K562 (cell line): ENCODE measurements around the gene HMCN2.

Experiments
- BRF1 ChIP-seq: IDR thresholded peaks from 3 replicates; pipeline ENCODE4 v1.6.1; 2011; ENCODE audit warnings: borderline replicate concordance, mild to moderate bottlenecking; ENCODE audit not compliant: insufficient read length; ENCODE audit errors: extremely low read depth
- CTCF ChIP-seq, 3 experiments: IDR thresholded peaks in 2 of 3; conservative IDR thresholded peaks in 1 of 3; 2 replicates each; pipeline ENCODE4 v1.5.1; 2011 to 2012; ENCODE audit warnings: low read length in 3 of 3, mild to moderate bottlenecking in 3 of 3, control low read depth in 2 of 3, improper control_type of control experiment in 1 of 3, inconsistent platforms in 1 of 3, low read depth in 1 of 3, mixed read lengths in 1 of 3, moderate library complexity in 1 of 3; ENCODE audit not compliant: insufficient read depth in 2 of 3
- EZH2 ChIP-seq: IDR thresholded peaks from 2 replicates; pipeline ENCODE4 v1.6.1; 2012; ENCODE audit warnings: low read depth, mild to moderate bottlenecking, inconsistent platforms, low read length, borderline replicate concordance
- FOSL1 ChIP-seq: fragments of 200-800 bp; sonication (Bioruptor generic); conservative IDR thresholded peaks from 2 replicates; pipeline ENCODE4 v1.6.1; 2016; ENCODE audit warnings: missing genetic modification characterization, missing compliant biosample characterization
- FOXA3 ChIP-seq, 2 experiments: fragments of 450-650 bp in 1 of 2; sonication (generic) in 1 of 2; formaldehyde crosslinking; IDR thresholded peaks in 1 of 2; conservative IDR thresholded peaks in 1 of 2; 2 replicates each; pipeline versions ENCODE4 v1.4.0 to v1.8.0; 2020 to 2022; ENCODE audit warnings: mild to moderate bottlenecking in 2 of 2, missing genetic modification reagents in 1 of 2
- GATA2 ChIP-seq: sonication (generic); formaldehyde crosslinking; IDR thresholded peaks from 2 replicates; pipeline ENCODE4 v1.4.0; 2020; ENCODE audit warnings: mild to moderate bottlenecking, missing genetic modification reagents
- POLR2AphosphoS5 ChIP-seq: IDR thresholded peaks from 2 replicates; pipeline ENCODE4 v1.6.1; 2011; ENCODE audit warnings: mild to moderate bottlenecking, low read depth, low read length, moderate library complexity; ENCODE audit not compliant: control insufficient read depth, insufficient read depth
- POU5F1 ChIP-seq: fragments of 150-350 bp; IDR thresholded peaks from 2 replicates; pipeline ENCODE4 v1.6.1; 2014; ENCODE audit warnings: borderline replicate concordance, low read length, low read depth, mild to moderate bottlenecking; ENCODE audit not compliant: partially characterized antibody
- RAD21 ChIP-seq, 2 experiments: fragments of 250-450 bp in 1 of 2; fragments of 450-650 bp in 1 of 2; sonication (Bioruptor Pico) in 1 of 2; formaldehyde crosslinking in 1 of 2; IDR thresholded peaks in 1 of 2; conservative IDR thresholded peaks in 1 of 2; 2 replicates each; pipeline versions ENCODE4 v1.4.0 to v1.8.0; 2020 to 2022; ENCODE audit warnings: mild to moderate bottlenecking in 2 of 2, moderate library complexity in 1 of 2
- SMARCB1 ChIP-seq: IDR thresholded peaks from 2 replicates; pipeline ENCODE4 v1.6.1; 2011; ENCODE audit warnings: improper control_type of control experiment, low read depth; ENCODE audit not compliant: insufficient read length
- TCF3 ChIP-seq: sonication (generic); formaldehyde crosslinking; IDR thresholded peaks from 2 replicates; pipeline ENCODE4 v1.4.0; 2020; ENCODE audit warnings: mild to moderate bottlenecking, missing genetic modification reagents
- ZNF551 ChIP-seq: fragments of 250-450 bp; sonication (Bioruptor Pico); IDR thresholded peaks from 2 replicates; pipeline ENCODE4 v1.5.0; 2021; ENCODE audit warnings: mild to moderate bottlenecking, moderate library complexity
- ZNF75A ChIP-seq: fragments of 450-650 bp; formaldehyde crosslinking; IDR thresholded peaks from 2 replicates; pipeline ENCODE4 v1.4.0; 2020; ENCODE audit warnings: mild to moderate bottlenecking

GRCh38 chr9:130304643-130305042, 39.1 kb downstream of the HMCN2 start:
- TF ChIP-seq EZH2: no peak
- no peak for TF ChIP-seq BRF1
- TF ChIP-seq FOSL1 (tag): no peak
- no peak for TF ChIP-seq TCF3 (CRISPR knock-in tag)
- TF ChIP-seq ZNF75A (CRISPR knock-in tag): no peak
- TF ChIP-seq POLR2AphosphoS5: no peak
- TF ChIP-seq GATA2 (CRISPR knock-in tag): no peak
- no peak for TF ChIP-seq CTCF (IDR thresholded peaks at IDR 0.05 in 2 of 3, conservative IDR thresholded peaks at IDR 0.05 in 1 of 3; ENCODE audit: insufficient read depth in 2 of 3, low read depth in 1 of 3, low read length in 3 of 3)
- TF ChIP-seq SMARCB1: no peak
- no peak for TF ChIP-seq ZNF551
- TF ChIP-seq RAD21 (CRISPR knock-in tag; conservative IDR thresholded peaks at IDR 0.05 in 1 of 2, IDR thresholded peaks at IDR 0.05 in 1 of 2): no peak
- no peak for TF ChIP-seq FOXA3 (CRISPR knock-in tag; conservative IDR thresholded peaks at IDR 0.05 in 1 of 2, IDR thresholded peaks at IDR 0.05 in 1 of 2)
- no peak for TF ChIP-seq POU5F1
